HepG2 (cell line): ENCODE results near the gene GCH1. TPM values are rescaled to one million over a fixed set of nuclear protein-coding genes. Genes with fewer than 3 reads are reported as not detected.
A peak's percentile ranks its signal among the peaks of the same experiment; 100 is the strongest.

Source experiments
- AHDC1 ChIP-seq: sonication (generic); formaldehyde crosslinking; IDR thresholded peaks from 2 replicates; pipeline ENCODE4 v1.5.1; 2020; ENCODE audit warnings: mild to moderate bottlenecking, missing genetic modification reagents, borderline replicate concordance
- ATF2 ChIP-seq: sonication (generic); formaldehyde crosslinking; IDR thresholded peaks from 2 replicates; pipeline ENCODE4 v1.4.0; 2020; ENCODE audit warnings: missing genetic modification reagents
- ATF5 ChIP-seq: sonication (generic); formaldehyde crosslinking; IDR thresholded peaks from 2 replicates; pipeline ENCODE4 v1.4.0; 2020; ENCODE audit warnings: mild to moderate bottlenecking, low read depth, missing genetic modification reagents
- ETS1 ChIP-seq: sonication (generic); formaldehyde crosslinking; IDR thresholded peaks from 2 replicates; pipeline ENCODE4 v1.4.0; 2020; ENCODE audit warnings: missing genetic modification reagents
- GLI4 ChIP-seq: sonication (generic); formaldehyde crosslinking; IDR thresholded peaks from 2 replicates; pipeline ENCODE4 v1.5.1; 2020; ENCODE audit warnings: missing genetic modification reagents, mild to moderate bottlenecking, moderate library complexity, borderline replicate concordance
- HNRNPUL1 ChIP-seq: fragments of 200-400 bp; formaldehyde crosslinking; IDR thresholded peaks from 2 replicates; pipeline ENCODE4 v1.6.1; 2017; ENCODE audit warnings: low read depth, mild to moderate bottlenecking, low read length, moderate library complexity
- RFXAP ChIP-seq: sonication (generic); formaldehyde crosslinking; IDR thresholded peaks from 2 replicates; pipeline ENCODE4 v1.4.0; 2020; ENCODE audit warnings: missing genetic modification reagents, borderline replicate concordance
- TEF ChIP-seq: sonication (generic); formaldehyde crosslinking; IDR thresholded peaks from 2 replicates; pipeline ENCODE4 v1.5.0; 2020; ENCODE audit warnings: missing genetic modification reagents
- ZBTB42 ChIP-seq: sonication (generic); formaldehyde crosslinking; IDR thresholded peaks from 2 replicates; pipeline ENCODE4 v1.5.0; 2020; ENCODE audit warnings: mild to moderate bottlenecking, missing genetic modification reagents
- ZNF12 ChIP-seq: sonication (generic); formaldehyde crosslinking; IDR thresholded peaks from 2 replicates; pipeline ENCODE4 v1.5.0; 2020; ENCODE audit warnings: missing genetic modification reagents
- ZNF263 ChIP-seq: sonication (generic); formaldehyde crosslinking; IDR thresholded peaks from 2 replicates; pipeline ENCODE4 v1.4.0; 2020; ENCODE audit warnings: missing genetic modification reagents
- ZNF264 ChIP-seq: sonication (generic); formaldehyde crosslinking; IDR thresholded peaks from 2 replicates; pipeline ENCODE4 v1.4.0; 2020; ENCODE audit warnings: missing genetic modification reagents
- ZNF547 ChIP-seq: sonication (generic); formaldehyde crosslinking; IDR thresholded peaks from 2 replicates; pipeline ENCODE4 v1.5.1; 2020; ENCODE audit warnings: mild to moderate bottlenecking, missing genetic modification reagents
- ZNF616 ChIP-seq: sonication (generic); formaldehyde crosslinking; IDR thresholded peaks from 2 replicates; pipeline ENCODE4 v1.5.0; 2020; ENCODE audit warnings: low read depth, mild to moderate bottlenecking, missing genetic modification reagents
- ZNF841 ChIP-seq: sonication (generic); formaldehyde crosslinking; IDR thresholded peaks from 2 replicates; pipeline ENCODE4 v1.8.1; 2023; ENCODE audit warnings: missing genetic modification reagents, borderline replicate concordance
- polyA plus RNA-seq, 8 experiments: library from polyadenylated mRNA; depleted of rRNA in 3 of 8; stranded (reverse) in 7 of 8; unstranded in 1 of 8; fragments of >200 nt; fragmentation: Illumina TruSeq in 4 of 8; extraction: Trizol in 4 of 8; gene quantifications; 2 replicates each; pipeline versions ENCODE4 v1.2.1 to v1.2.3, GENCODE V29; 2011 to 2016; ENCODE audit warnings: low read depth in 4 of 8, missing spikeins in 1 of 8, mixed read lengths in 1 of 8; ENCODE audit not compliant: insufficient read depth in 1 of 8
- total RNA-seq, 5 experiments: library from RNA; depleted of rRNA; stranded (reverse); fragments of >200 nt; fragmentation: Illumina TruSeq; extraction: Trizol; gene quantifications; 2 replicates each; pipeline ENCODE4 v1.2.3, GENCODE V29; 2016; ENCODE audit warnings: low read depth in 1 of 5
- TF ChIP-seq, protein P1 (sequence below): sonication (generic); formaldehyde crosslinking; IDR thresholded peaks from 2 replicates; pipeline ENCODE4 v1.4.0; 2020; ENCODE audit warnings: missing genetic modification reagents, mild to moderate bottlenecking, borderline replicate concordance
- TF ChIP-seq, protein P2 (sequence below): sonication (generic); formaldehyde crosslinking; IDR thresholded peaks from 2 replicates; pipeline ENCODE4 v1.4.0; 2020; ENCODE audit warnings: missing genetic modification reagents

The GCH1 gene
- total and polyA plus RNA-seq, 2 of the 13 experiments (the other 11 are each of a cell fraction or from before 2014, with no cell fraction given) = 15.0 to 25.2 TPM

- TF ChIP-seq ZNF263 (no peak), ZNF547 (no peak; the same call in 1 of the 2 replicates), RFXAP (CRISPR knock-in tag) (0 out of 2 replicates have a peak, but pooled peaks have one; percentile 19), ATF2 (CRISPR knock-in tag) (no peak), ZNF841 (CRISPR knock-in tag) (no peak), ZNF264 (CRISPR knock-in tag) (no peak), AHDC1 (CRISPR knock-in tag) (no peak), ATF5 (CRISPR knock-in tag) (no peak), ZNF12 (no peak), ZBTB42 (CRISPR knock-in tag) (no peak; the same call in 1 of the 2 replicates), TEF (CRISPR knock-in tag) (no peak), ZNF616 (CRISPR knock-in tag) (no peak), GLI4 (CRISPR knock-in tag) (no peak), ETS1 (CRISPR knock-in tag) (0 out of 2 replicates have a peak, but pooled peaks have one; percentile 45), HNRNPUL1 (no peak)
- TF ChIP-seq, protein P1, sequence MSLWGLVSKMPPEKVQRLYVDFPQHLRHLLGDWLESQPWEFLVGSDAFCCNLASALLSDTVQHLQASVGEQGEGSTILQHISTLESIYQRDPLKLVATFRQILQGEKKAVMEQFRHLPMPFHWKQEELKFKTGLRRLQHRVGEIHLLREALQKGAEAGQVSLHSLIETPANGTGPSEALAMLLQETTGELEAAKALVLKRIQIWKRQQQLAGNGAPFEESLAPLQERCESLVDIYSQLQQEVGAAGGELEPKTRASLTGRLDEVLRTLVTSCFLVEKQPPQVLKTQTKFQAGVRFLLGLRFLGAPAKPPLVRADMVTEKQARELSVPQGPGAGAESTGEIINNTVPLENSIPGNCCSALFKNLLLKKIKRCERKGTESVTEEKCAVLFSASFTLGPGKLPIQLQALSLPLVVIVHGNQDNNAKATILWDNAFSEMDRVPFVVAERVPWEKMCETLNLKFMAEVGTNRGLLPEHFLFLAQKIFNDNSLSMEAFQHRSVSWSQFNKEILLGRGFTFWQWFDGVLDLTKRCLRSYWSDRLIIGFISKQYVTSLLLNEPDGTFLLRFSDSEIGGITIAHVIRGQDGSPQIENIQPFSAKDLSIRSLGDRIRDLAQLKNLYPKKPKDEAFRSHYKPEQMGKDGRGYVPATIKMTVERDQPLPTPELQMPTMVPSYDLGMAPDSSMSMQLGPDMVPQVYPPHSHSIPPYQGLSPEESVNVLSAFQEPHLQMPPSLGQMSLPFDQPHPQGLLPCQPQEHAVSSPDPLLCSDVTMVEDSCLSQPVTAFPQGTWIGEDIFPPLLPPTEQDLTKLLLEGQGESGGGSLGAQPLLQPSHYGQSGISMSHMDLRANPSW (CRISPR knock-in tag) = no peak
- TF ChIP-seq, protein P2, sequence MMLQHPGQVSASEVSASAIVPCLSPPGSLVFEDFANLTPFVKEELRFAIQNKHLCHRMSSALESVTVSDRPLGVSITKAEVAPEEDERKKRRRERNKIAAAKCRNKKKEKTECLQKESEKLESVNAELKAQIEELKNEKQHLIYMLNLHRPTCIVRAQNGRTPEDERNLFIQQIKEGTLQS = no peak
Measured at GRCh38 chr14:54902143-54902520, 494 bp downstream of the GCH1 start (continued).
